ENCODE data around the gene TMEM263.
A peak's percentile ranks its signal among the peaks of the same experiment; 100 is the strongest.
"Not testable (repeated sequence)": the region's sequence is repeated elsewhere in the genome, so short reads cannot be mapped to it uniquely, and the experiment has no call there.

TMEM263 gene

DNA sequence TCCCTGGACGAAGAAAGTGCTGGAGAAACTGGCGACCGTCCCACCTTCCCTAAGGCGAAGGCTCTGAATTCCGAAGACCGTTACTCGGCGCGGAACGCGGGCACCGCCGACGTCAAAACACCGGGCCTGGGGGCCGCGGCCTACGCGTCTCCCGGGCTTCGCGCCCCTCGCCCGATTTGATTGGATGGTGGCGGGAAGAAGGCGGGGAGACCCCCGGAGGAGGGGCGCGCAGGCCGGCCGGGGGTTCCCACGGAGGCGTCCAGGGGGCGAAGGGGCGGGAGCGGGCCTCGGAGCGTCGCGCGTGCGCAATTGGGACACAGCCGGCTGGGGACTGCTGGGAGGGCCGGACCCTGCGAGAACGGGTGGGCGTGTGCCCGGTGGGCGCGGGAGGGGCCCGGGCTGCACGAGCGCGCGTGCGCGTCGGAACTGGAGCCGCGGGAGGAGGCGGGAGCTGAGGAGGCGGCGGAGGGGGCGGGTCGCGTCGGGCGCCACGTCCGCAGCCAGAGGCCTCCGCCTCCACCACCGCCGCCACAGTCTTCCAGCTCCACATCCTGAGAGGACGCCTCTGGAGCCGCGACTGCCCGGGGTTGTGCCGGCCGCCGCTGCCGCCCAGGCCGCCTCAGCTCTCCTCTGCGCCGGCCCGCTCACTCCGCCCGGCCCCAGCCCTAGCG, at the start of gene TMEM263:
TSS of gene TMEM263 (plus strand) at position 531 of the 671 bp plus-strand sequence. CDS start 11,210 bp downstream, outside the sequence.
- DNase-seq, result peak; percentile 88

GRCh38 chr12:106906715-106907114, 49.0 kb upstream of the TMEM263 start:
- DNase-seq, result no peak

- DNase-seq, result no peak
Observed at GRCh38 chr12:106907411-106907810, 48.3 kb upstream of the TMEM263 start.

- no peak for DNase-seq
Observed at GRCh38 chr12:106907846-106908245, 47.9 kb upstream of the TMEM263 start.

DNA sequence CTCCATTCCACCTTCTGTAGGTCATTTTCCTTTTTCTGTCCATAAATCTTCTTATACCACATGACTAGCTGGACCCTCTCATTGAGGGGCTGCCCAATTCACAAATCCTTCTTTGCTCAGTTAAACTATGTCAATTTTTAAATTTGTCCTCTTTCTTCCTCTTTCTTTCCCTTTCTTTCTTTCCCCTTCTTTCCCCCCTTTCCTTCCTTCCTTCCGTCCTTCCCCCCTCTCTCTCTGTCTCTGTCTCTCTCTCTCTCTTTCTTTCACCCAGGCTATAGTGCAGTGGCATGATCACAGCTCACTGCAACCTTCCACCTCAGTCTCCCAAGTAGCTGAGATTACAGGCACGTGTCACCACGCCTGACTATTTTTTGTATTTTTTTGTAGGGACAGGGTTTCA, 47.1 kb upstream of the TMEM263 start:
- DNase-seq, result no peak

DNA sequence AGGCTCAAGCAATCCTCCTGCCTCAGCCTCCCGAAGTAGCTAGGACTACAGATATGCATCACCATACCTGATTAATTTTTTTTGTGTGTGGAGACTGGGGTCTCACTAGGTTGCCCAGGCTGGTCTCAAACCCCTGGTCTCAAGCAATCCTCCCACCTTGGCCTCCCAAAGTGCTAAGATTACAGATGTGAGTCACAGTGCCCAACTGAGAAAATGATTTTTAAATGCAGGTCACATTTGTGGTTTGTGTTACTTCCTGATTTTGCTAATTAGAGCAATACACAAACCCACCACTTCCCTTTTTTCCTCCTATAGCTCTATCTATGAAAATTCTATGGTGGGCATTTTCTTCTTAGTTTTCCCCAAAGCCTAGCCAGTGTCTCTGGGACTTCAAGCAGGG, 45.5 kb upstream of the TMEM263 start:
- DNase-seq, result no peak

GRCh38 chr12:106911581-106911980, 44.1 kb upstream of the TMEM263 start:
- no peak for DNase-seq

DNA sequence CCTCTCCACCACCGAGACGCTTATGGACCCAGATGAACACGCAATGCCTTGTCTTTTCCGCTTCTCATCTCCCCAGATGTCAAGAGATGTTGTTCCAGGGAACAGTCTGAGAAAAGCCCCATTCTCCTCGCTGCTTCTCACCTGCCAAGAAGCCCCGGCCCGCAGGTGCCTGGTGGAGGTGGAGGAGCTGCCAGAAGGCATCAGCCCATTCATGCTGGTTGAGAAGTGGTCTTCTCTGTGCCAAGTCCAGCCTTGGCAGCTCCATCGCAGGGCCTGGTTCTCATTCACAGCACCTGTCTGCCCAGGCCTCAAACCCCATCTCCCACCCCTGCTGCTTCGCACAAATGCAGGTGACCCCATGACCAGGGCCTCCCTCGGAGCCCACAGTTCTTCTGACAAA, 42.3 kb upstream of the TMEM263 start:
- no peak for DNase-seq

- DNase-seq, result no peak
Observed at GRCh38 chr12:106914796-106915634, 40.7 kb upstream of the TMEM263 start.

GRCh38 chr12:106915635-106916026, 40.1 kb upstream of the TMEM263 start:
- DNase-seq, result no peak

GRCh38 chr12:106917503-106917902, 38.2 kb upstream of the TMEM263 start:
- no peak for DNase-seq

GRCh38 chr12:106918746-106919145, 37.0 kb upstream of the TMEM263 start:
- peak; percentile 19 for DNase-seq

DNA sequence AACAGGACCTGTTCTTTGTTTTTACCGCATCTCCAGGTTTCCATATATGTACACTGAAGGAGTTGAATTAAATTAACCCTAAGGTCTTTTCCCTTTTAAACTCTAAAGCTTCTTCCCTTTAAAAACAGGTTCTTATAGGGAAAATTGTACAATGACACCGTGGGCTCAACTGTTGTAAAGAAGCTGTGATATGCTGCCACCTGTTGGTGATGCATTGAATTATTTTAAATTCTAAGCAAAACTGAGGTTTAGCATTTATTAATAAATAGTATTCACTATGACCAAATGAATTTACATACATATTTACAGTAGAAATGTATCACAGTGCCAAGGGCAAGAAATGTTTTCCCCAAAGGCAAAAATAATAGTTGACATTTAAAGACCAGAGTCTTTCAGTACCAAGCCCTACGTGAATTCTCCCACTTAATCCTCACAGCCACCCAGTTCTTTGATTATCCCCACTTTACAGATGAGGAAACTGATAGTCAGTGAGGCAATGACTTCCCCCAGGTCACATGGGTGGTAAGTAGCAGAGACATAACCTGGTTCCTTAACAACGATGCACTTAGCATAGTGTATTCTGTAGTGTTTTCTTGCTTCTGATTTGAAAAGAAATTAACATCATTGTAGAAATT, 35.7 kb upstream of the TMEM263 start:
- DNase-seq, result peak; percentile 10

GRCh38 chr12:106921976-106922375, 33.7 kb upstream of the TMEM263 start:
- DNase-seq, result not testable (repeated sequence)

- not testable (repeated sequence) for DNase-seq
Observed at GRCh38 chr12:106923594-106923993, 32.1 kb upstream of the TMEM263 start.

- DNase-seq, result no peak
Observed at GRCh38 chr12:106924268-106924861, 31.3 kb upstream of the TMEM263 start.

DNA sequence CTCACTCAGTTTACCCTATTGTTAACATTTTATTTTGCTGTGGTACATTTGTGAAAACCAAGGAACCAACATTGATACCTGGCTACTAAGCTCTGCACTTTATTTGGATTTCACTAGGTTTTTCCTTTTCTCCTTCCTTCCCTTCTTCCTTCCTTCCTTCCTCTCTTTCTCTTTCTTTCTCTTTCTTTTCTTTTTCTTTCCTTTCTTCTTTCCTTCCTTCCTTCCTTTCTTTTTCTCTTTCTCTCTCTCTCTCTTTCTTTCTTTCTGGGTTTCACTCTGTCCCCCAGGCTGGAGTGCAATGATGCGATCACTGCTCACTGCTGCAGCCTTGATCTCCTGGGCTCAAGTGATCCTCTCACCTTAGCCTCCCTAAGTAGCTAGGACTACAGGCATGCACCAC, 29.1 kb upstream of the TMEM263 start:
- DNase-seq, result no peak

- no peak for DNase-seq
Observed at GRCh38 chr12:106934277-106934676, 21.4 kb upstream of the TMEM263 start.

DNA sequence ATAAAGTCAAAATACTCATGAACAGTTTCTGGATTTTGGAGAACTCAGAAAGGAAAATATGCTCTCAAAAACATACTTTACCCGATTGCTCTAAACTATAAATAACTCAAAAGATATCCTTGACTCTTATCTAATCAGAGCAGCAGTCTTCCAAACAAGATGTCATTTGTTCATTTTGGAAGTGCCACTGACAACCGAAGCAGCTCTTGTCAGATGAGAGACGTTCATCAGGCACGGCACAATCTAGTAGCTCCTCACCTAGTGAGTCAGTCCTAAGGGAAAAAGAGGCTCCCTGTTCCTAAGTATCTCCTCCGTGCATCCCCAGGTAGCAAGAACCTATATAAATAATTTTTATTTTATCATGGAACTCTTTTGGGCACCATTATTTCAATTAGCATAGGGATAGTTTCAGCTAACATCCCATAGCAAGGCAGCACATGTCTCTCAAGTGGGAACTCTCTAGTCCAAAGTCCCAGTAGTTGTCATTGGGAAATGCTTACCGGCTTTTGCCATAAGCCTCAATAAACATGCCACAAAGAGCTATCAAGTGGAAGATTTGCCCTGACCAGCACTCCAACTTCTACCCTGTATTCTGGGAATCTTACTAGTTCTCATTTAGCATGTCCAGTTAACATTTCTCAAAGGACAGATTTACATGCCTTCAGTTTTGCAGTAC, 14.1 kb upstream of the TMEM263 start:
- no peak for DNase-seq

DNA sequence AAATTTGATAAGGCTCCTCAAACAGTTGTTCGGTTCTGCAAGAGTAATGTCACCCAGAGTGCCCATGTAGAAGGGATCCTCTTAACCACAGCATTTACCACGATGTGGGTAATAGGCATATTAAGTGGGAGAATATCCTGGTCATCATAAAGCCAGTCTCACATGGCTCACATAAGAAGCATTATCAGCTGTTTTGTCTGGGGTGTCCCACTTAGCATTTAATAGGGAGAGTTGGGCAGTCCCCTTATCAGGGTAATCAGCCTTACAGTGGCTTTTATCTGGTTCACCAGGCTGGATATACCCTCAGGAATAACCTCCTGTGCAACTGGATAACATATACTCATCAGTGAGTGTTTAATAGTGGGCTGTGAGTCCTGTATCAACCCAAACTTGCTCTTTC, 12.9 kb upstream of the TMEM263 start:
- DNase-seq, result no peak

- DNase-seq, result no peak
Observed at GRCh38 chr12:106945261-106945851, 10.4 kb upstream of the TMEM263 start.

DNA sequence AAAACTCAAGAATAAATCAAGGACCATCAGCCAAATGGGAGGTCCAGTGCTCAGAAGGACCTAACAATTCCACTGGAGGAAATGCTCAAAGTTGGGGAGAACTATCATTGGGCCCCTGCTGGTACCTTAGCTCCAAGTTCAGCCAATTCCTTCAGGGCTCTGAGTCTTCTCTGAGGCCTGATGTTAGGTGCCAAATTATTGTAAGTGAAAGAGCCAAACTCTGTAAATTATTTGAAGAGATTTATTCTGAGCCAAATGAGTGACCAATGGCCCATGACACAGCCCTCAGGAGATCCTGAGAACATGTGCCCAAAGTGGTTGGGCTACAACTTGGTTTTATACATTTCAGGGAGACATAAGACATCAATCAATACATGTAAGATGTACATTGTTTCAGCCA, 8.2 kb upstream of the TMEM263 start:
- no peak for DNase-seq
